Adrenal gland (tissue), 5 donors: ENCODE measurements around the gene USP3.
"Not testable (repeated sequence)": the region's sequence is repeated elsewhere in the genome, so short reads cannot be mapped to it uniquely, and the experiment has no call there.

Experiments
- POLR2A ChIP-seq, 2 donors: fragments of 450-650 bp; IDR thresholded peaks; one replicate each; pipeline ENCODE4 v1.6.1; 2017; ENCODE audit warnings: antibody characterized with exemption in 2 of 2, mild to moderate bottlenecking in 2 of 2, moderate library complexity in 1 of 2
- TF ChIP-seq, protein P1 (sequence below), 6 experiments: fragments of 450-650 bp in 4 of 6; fragments of 200-600 bp in 2 of 6; sonication (generic) in 1 of 6; IDR thresholded peaks; 1 replicate in 5 of 6; 2 replicates in 1 of 6; pipeline versions ENCODE4 v1.5.1 to v1.8.0; 2016 to 2021; ENCODE audit warnings: antibody characterized with exemption in 6 of 6, mild to moderate bottlenecking in 2 of 6, moderate library complexity in 1 of 6
- donor health status: DM: no; HTN: no; CAD: no.

DNA sequence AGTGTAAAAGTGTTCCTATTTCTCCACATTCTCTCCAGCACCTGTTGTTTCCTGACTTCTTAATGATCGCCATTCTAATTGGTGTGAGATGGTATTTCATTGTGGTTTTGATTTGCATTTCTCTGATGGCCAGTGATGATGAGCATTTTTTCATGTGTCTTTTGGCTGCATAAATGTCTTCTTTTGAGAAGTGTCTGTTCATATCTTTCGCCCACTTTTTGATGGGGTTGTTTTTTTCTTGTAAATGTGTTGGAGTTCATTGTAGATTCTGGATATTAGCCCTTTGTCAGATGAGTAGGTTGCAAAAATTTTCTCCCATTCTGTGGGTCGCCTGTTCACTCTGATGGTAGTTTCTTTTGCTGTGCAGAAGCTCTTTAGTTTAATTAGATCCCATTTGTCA, 113.2 kb downstream of the USP3 start:
- TF ChIP-seq, protein P1, sequence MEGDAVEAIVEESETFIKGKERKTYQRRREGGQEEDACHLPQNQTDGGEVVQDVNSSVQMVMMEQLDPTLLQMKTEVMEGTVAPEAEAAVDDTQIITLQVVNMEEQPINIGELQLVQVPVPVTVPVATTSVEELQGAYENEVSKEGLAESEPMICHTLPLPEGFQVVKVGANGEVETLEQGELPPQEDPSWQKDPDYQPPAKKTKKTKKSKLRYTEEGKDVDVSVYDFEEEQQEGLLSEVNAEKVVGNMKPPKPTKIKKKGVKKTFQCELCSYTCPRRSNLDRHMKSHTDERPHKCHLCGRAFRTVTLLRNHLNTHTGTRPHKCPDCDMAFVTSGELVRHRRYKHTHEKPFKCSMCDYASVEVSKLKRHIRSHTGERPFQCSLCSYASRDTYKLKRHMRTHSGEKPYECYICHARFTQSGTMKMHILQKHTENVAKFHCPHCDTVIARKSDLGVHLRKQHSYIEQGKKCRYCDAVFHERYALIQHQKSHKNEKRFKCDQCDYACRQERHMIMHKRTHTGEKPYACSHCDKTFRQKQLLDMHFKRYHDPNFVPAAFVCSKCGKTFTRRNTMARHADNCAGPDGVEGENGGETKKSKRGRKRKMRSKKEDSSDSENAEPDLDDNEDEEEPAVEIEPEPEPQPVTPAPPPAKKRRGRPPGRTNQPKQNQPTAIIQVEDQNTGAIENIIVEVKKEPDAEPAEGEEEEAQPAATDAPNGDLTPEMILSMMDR (IDR thresholded peaks at IDR 0.05) = not testable (repeated sequence)
- TF ChIP-seq POLR2A (IDR thresholded peaks at IDR 0.05) = not testable (repeated sequence)
